Muscle layer of duodenum (tissue), 2 donors: ENCODE results near the gene PABPC3.

Experiments used
- H3K27ac ChIP-seq: one replicate; pipeline ENCODE4 v1.7.0; 2013; ENCODE audit warnings: mild to moderate bottlenecking, low read length
- H3K27me3 ChIP-seq: one replicate; pipeline ENCODE4 v1.7.0; 2013; ENCODE audit warnings: low read depth, mild to moderate bottlenecking, control low read depth, low read length
- H3K36me3 ChIP-seq, 2 donors: one replicate each; pipeline ENCODE4 v1.7.0; 2013; ENCODE audit warnings: low read length in 2 of 2, control low read depth in 1 of 2, mild to moderate bottlenecking in 1 of 2; ENCODE audit not compliant: insufficient read depth in 2 of 2, control insufficient read depth in 1 of 2
- H3K4me1 ChIP-seq, 2 donors: one replicate each; pipeline ENCODE4 v1.7.0; 2013; ENCODE audit warnings: low read length in 2 of 2, mild to moderate bottlenecking in 2 of 2, control low read depth in 1 of 2, moderate library complexity in 1 of 2; ENCODE audit not compliant: insufficient read depth in 2 of 2, control insufficient read depth in 1 of 2
- H3K4me3 ChIP-seq, 2 donors: one replicate each; pipeline ENCODE4 v1.7.0; 2013; ENCODE audit warnings: low read length in 2 of 2, low read depth in 1 of 2, mild to moderate bottlenecking in 1 of 2
- H3K9me3 ChIP-seq, 2 donors: one replicate each; pipeline ENCODE4 v1.7.0; 2013; ENCODE audit warnings: low read length in 2 of 2, control low read depth in 1 of 2, mild to moderate bottlenecking in 1 of 2; ENCODE audit not compliant: control insufficient read depth in 1 of 2
- donor health status: healthy.

PABPC3 gene

DNA sequence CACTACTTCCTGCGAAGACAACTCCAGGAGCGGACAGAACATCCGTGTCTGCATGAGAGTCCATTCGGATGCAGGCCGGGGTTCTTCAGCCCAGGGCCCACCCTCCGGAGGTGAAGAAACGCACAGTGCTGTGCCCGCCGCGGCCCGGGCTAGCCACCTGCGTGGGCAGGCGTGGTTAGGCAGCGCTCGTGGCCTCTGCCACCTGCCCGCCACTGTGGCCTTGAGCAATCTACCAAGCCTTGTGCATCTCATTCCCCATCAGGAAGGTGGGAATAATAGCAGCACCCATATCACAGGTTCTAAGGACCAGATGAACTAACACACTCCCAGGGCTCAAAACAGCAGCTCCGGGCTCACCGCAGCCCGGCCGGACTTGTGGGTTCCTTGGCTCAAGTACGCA lies 26.7 kb upstream of the PABPC3 start:
- Histone ChIP-seq H3K27ac (no peak overlapping the region), H3K9me3 (no peaks in the 10 kb centered on the region), H3K4me1 (no peaks in the 10 kb centered on the region), H3K4me3 (no peak overlapping the region), H3K27me3 (no peaks in the 10 kb centered on the region), H3K36me3 (no peaks in the 10 kb centered on the region)

DNA sequence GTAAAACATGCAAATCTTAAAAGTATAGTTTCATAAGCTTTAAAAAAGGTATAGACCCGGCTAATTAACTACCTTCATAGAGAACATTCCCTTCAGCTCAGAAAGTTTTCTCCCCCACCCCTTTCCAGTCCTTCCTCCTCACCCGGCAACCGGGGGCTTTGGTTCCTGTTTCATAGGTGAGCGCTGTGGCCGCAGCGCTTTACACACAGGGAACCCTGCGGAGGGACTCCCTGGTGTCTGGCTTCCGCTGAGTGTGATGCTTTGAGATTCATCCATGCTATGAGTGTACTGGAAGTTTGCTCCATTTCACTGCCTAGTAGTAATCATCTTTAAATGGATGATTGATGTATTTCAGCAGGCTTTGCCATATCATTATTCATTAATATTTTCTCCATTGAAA lies 26.0 kb upstream of the PABPC3 start:
- Histone ChIP-seq H3K4me3 (no peak overlapping the region), H3K27me3 (no peaks in the 10 kb centered on the region), H3K36me3 (no peaks in the 10 kb centered on the region), H3K4me1 (no peaks in the 10 kb centered on the region), H3K9me3 (no peaks in the 10 kb centered on the region), H3K27ac (no peak overlapping the region)

DNA sequence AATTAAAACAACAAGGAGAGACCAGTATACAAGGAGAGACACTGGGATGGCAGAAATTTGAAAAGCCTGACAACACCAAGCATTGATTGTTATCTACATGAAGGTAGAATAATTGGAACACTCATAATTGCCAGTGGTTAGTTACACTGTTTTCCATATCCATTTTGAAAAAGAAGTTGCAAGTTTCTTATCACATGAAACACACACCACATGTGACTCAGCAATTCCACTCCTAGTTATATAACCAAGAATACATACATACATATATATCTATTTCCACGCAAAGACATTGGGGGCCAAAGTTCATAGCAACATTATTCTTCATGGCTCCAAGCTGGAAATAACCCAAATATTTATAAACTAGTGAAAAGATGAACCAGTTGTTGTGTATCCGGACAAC lies 15.2 kb upstream of the PABPC3 start:
- no peaks in the 10 kb centered on the region for H3K36me3 ChIP-seq
- H3K27ac ChIP-seq, result no peak overlapping the region
- no peaks in the 10 kb centered on the region for H3K9me3 ChIP-seq
- H3K4me3 ChIP-seq, result no peak overlapping the region
- no peaks in the 10 kb centered on the region for H3K27me3 ChIP-seq
- H3K4me1 ChIP-seq, result no peaks in the 10 kb centered on the region

DNA sequence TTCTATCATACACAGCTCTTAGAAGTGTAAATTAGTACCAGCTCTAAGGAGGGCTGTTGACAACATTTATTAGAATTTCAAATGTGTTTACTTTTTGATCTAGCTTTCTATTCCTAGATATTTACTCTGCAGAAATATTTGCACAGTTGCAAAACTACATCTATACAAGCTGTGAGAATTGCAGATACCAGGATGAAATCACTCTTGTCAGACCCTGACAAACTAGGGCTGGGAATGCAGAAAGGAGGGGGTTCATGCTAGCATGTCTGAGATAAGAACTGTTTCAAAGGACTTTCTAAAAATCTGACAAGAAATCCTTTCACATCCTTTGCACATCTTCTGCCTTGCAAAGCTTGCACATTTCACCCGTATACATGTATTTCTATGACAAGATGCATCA lies 11.8 kb upstream of the PABPC3 start:
- Histone ChIP-seq H3K27ac (no peak overlapping the region), H3K27me3 (no peaks in the 10 kb centered on the region), H3K4me1 (no peaks in the 10 kb centered on the region), H3K9me3 (no peaks in the 10 kb centered on the region), H3K4me3 (no peak overlapping the region), H3K36me3 (no peaks in the 10 kb centered on the region)

DNA sequence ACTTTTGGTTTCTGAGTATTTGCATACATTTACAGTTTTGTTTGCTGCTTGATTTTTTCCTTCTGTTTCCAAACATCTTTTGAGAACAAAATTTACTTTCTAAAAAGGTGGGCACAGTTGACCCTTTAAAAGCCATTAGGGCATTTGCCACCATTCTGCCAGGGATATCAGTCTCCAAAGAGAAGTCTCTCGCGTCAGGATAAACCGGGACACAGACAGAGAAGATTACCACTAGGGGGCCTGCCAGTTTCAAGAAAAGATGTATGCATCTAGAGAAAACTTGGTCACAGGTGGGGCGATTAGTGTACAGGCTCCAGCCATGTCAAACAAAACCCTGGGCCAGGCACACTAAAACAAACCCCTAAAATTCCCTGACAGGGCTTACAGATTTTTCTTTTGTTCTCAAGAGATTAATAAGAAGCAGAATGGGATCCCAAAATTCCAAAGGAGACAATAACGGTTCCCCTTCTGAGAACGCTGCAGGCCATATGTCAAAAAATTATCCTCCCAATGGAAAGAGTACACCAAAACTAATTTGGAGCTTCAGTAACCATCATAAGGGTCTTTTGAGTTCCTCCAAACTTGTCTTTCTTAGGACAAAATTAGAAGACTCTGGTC lies 10.7 kb upstream of the PABPC3 start:
- H3K9me3 ChIP-seq, result no peaks in the 10 kb centered on the region
- H3K36me3 ChIP-seq, result no peaks in the 10 kb centered on the region
- H3K27me3 ChIP-seq, result no peaks in the 10 kb centered on the region
- H3K4me1 ChIP-seq, result no peaks in the 10 kb centered on the region
- H3K27ac ChIP-seq, result no peak overlapping the region
- H3K4me3 ChIP-seq, result no peak overlapping the region

DNA sequence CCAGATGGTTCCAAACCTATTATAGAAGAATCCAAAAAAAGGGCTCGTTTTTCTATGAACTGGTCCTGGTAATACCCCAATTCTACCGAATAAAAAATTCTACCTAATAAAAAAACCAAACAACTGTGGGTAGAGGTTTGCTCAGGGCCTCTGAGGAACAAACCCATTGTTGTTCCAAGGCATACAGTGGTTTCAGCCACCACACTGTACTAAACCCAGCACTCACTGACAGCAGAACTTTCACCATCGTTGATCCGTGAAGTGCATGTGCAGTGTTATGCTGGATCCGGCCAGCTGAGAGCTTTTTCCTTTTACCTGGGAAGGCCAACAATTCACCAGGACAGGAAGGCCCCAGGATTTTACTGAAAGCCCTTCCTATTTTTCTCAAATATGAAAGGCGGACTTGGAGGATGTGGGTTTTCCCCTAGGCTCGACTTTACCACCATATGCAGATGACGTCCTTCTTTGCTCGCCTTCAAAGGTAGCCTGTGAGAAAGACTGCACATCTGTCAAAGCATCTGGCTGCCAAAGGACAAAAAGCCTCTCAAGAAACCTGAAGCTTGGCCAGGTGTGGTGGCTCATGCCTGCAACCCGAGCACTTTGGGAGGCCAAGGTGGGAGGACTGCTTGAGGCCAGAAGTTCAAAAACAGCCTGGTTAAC lies 7.2 kb upstream of the PABPC3 start:
- Histone ChIP-seq H3K27me3 (no peaks in the 10 kb centered on the region), H3K36me3 (no peaks in the 10 kb centered on the region), H3K9me3 (no peaks in the 10 kb centered on the region), H3K4me1 (no peaks in the 10 kb centered on the region), H3K27ac (no peak overlapping the region), H3K4me3 (no peak overlapping the region)

DNA sequence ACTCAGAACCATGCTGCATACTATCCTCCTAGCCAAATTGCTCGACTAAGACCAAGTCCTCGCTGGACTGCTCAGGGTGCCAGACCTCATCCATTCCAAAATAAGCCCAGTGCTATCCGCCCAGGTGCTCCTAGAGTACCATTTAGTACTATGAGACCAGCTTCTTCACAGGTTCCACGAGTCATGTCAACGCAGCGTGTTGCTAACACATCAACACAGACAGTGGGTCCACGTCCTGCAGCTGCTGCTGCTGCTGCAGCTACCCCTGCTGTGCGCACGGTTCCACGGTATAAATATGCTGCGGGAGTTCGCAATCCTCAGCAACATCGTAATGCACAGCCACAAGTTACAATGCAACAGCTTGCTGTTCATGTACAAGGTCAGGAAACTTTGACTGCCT lies 1.5 kb downstream of the PABPC3 start:
- no peaks in the 10 kb centered on the region for H3K4me1 ChIP-seq
- no peaks in the 10 kb centered on the region for H3K9me3 ChIP-seq
- H3K27me3 ChIP-seq, result no peaks in the 10 kb centered on the region
- no peak overlapping the region for H3K27ac ChIP-seq
- no peak overlapping the region for H3K4me3 ChIP-seq
- H3K36me3 ChIP-seq, result no peaks in the 10 kb centered on the region

DNA sequence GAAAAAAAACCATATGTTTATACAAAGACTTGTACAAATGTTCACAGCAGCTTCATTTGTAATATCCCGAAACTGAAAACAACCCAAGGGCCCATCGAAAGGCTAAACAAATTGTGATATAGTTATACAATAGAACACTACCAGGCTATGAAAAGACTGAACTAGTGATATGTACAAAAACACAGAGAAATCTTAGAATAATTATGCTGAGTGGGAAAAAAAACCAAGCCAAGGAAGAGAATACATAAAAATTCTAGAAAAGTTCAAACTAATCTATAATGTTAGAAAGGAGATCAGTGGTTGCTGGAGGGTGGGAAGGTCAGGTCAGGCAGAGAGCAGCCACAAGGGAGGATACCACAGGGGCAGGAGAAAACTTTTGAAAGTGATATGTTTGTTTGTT lies 7.8 kb downstream of the PABPC3 start:
- no peaks in the 10 kb centered on the region for H3K9me3 ChIP-seq
- no peaks in the 10 kb centered on the region for H3K27me3 ChIP-seq
- no peak overlapping the region for H3K27ac ChIP-seq

DNA sequence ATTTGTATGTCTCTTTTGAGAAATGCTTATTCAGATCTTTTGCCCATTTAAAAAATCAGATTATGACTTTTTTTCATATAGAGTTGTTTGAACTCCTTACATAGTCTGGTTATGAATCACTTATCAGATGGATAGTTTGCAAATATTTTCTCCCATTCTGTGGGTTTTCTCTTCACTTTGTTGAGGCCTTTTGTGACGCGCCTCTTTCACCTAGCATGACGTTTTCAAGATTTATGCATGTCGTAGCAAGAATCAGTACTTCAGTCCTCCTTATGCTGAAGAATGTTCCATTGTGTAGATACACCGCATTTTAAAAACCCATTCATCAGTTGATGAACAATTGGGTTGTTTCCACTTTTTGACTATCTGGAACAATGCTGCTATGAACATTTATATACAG lies 13.4 kb downstream of the PABPC3 start:
- Histone ChIP-seq H3K27me3 (no peaks in the 10 kb centered on the region), H3K9me3 (no peaks in the 10 kb centered on the region), H3K4me1 (no peaks in the 10 kb centered on the region), H3K27ac (no peak overlapping the region), H3K4me3 (no peak overlapping the region), H3K36me3 (no peaks in the 10 kb centered on the region)

More for the DNA sequence above, 7.8 kb downstream of the PABPC3 start:
- H3K36me3 ChIP-seq, result no peaks in the 10 kb centered on the region
- H3K4me1 ChIP-seq, result no peaks in the 10 kb centered on the region
- H3K4me3 ChIP-seq, result no peak overlapping the region

DNA sequence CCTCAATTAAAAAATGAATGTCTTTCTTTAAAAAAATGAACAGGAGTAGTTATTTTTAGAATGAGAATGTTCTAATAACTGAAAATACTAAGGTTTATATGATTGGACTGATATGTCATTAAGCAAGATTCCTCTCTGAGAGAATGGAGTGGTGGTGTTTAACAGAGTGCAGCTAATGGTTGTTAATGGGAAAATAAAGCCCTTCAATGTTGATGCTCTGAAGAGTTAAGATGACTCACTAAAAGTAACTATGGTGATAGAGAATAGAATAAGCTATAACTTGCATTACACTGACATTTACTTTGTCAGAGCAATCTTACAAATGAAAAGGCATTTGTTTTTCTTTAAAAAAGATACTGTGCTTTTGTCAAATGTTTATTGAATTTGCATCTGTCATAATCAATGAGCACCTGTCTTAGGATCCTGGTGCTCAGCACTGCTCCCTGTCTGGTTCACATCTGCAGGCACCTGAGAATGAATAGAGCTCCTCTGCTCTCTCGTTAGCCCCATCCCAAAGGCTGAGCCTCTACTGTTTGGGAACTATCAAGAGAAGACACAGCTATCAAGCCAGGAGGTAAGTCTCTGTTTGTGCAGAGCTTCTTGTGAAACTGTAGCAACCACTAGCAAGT lies 15.1 kb downstream of the PABPC3 start:
- Histone ChIP-seq H3K36me3 (no peaks in the 10 kb centered on the region), H3K4me3 (no peak overlapping the region), H3K27me3 (no peaks in the 10 kb centered on the region), H3K4me1 (no peaks in the 10 kb centered on the region), H3K9me3 (no peaks in the 10 kb centered on the region), H3K27ac (no peak overlapping the region)

DNA sequence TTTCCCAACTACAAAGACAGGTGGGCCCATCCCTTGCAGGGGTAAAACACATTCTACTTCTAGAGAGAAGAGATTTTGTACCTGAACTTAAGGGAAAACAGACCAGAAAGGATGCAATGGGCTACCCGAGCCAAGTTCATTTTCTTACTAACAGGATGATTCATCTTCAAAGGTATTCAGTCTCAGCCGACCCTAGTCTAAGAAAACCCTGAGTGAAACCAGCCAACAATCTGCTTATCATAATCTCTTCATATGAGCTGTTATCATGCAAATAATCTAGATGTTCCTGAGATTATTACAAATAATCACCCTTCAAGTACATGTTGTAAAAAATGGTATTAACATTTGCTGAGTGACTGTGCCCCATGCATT lies 15.6 kb downstream of the PABPC3 start:
- H3K27ac ChIP-seq, result no peak overlapping the region
- H3K9me3 ChIP-seq, result no peaks in the 10 kb centered on the region
- no peak overlapping the region for H3K4me3 ChIP-seq
- no peaks in the 10 kb centered on the region for H3K4me1 ChIP-seq
- H3K27me3 ChIP-seq, result no peaks in the 10 kb centered on the region
- no peaks in the 10 kb centered on the region for H3K36me3 ChIP-seq
